IMR-90 (cell line): Measurements from ENCODE around the gene TEX14. TPM values are rescaled to one million over a fixed set of nuclear protein-coding genes. Genes with fewer than 3 reads are reported as not detected.

Experiments used
- ATAC-seq: fragments of 200-7000 bp; cut with Tn5 transposase; 2 replicates; pipeline ENCODE4 v1.9.1; 2020; ENCODE audit warnings: low read depth, mild to moderate bottlenecking, moderate library complexity
- BruUV-seq: library from RNA; stranded (reverse); fragments of 400-500 nt; replicated peaks from 2 replicates; lab custom pipeline; 2021; lab: Mats Ljungman, UMichigan
- CTCF ChIA-PET: fragments of 300-600 bp; formaldehyde crosslinking; extraction: SDS; loops from one replicate; lab custom pipeline; 2021; ENCODE audit warnings: antibody characterized with exemption; lab: Yijun Ruan, JAX
- POLR2A ChIA-PET: fragments of 300-600 bp; sonication (Branson Sonifier 250); formaldehyde crosslinking; loops from one replicate; lab custom pipeline; 2022; ENCODE audit warnings: antibody characterized with exemption; ENCODE audit not compliant: unreplicated experiment; lab: Charles Lee
- DNase-seq: peaks from one replicate; pipeline ENCODE4 v3.0.0; 2013
- H2AFZ ChIP-seq: replicated peaks from 2 replicates; pipeline ENCODE3; 2013; ENCODE audit warnings: low read length, mild to moderate bottlenecking; ENCODE audit not compliant: poor library complexity
- H2AK5ac ChIP-seq: 2 replicates; pipeline ENCODE4 v1.6.1; 2013; ENCODE audit warnings: low read depth, low read length, inconsistent platforms
- H2AK9ac ChIP-seq: replicated peaks from 2 replicates; pipeline ENCODE3; 2013; ENCODE audit warnings: mild to moderate bottlenecking, low read depth, low read length, moderate library complexity; ENCODE audit not compliant: poor library complexity
- H2BK120ac ChIP-seq: 2 replicates; pipeline ENCODE4 v1.6.1; 2013; ENCODE audit warnings: low read depth, low read length, inconsistent platforms
- H2BK15ac ChIP-seq: 3 replicates; pipeline ENCODE4 v1.6.1; 2013; ENCODE audit warnings: low read depth, low read length, inconsistent platforms
- H2BK20ac ChIP-seq: 2 replicates; pipeline ENCODE4 v1.6.1; 2013; ENCODE audit warnings: low read depth, mild to moderate bottlenecking, inconsistent platforms, low read length, moderate library complexity
- H2BK5ac ChIP-seq: 2 replicates; pipeline ENCODE4 v1.6.1; 2013; ENCODE audit warnings: mild to moderate bottlenecking, low read depth, low read length, inconsistent platforms; ENCODE audit not compliant: poor library complexity, severe bottlenecking
- H3K14ac ChIP-seq: replicated peaks from 2 replicates; pipeline ENCODE4 v1.6.1; 2013; ENCODE audit warnings: low read depth, low read length, inconsistent platforms
- H3K18ac ChIP-seq: 2 replicates; pipeline ENCODE4 v1.6.1; 2013; ENCODE audit warnings: low read depth, low read length, control low read depth
- H3K23ac ChIP-seq: 2 replicates; pipeline ENCODE4 v1.6.1; 2013; ENCODE audit warnings: low read depth, low read length, inconsistent platforms
- H3K27ac ChIP-seq: 2 replicates; pipeline ENCODE4 v1.5.1; 2013; ENCODE audit warnings: mild to moderate bottlenecking, control low read depth, low read length; ENCODE audit not compliant: insufficient read depth
- H3K27me3 ChIP-seq: 2 replicates; pipeline ENCODE4 v1.6.1; 2013; ENCODE audit warnings: low read length; ENCODE audit not compliant: control insufficient read depth, insufficient read depth
- H3K36me3 ChIP-seq: 2 replicates; pipeline ENCODE4 v1.6.1; 2013; ENCODE audit warnings: low read length, mixed read lengths; ENCODE audit not compliant: control insufficient read depth, insufficient read depth
- H3K4ac ChIP-seq: 2 replicates; pipeline ENCODE4 v1.6.1; 2013; ENCODE audit warnings: low read depth, low read length, inconsistent platforms
- H3K4me1 ChIP-seq: 2 replicates; pipeline ENCODE4 v1.6.1; 2013; ENCODE audit warnings: low read length, mixed read lengths; ENCODE audit not compliant: control insufficient read depth, insufficient read depth
- H3K4me2 ChIP-seq: 2 replicates; pipeline ENCODE4 v1.6.1; 2013; ENCODE audit warnings: low read depth, mild to moderate bottlenecking, control low read depth, low read length, moderate library complexity
- H3K4me3 ChIP-seq: 2 replicates; pipeline ENCODE4 v1.5.1; 2013; ENCODE audit warnings: low read depth, mild to moderate bottlenecking, control low read depth, low read length, moderate library complexity; ENCODE audit not compliant: insufficient read depth
- H3K56ac ChIP-seq: 2 replicates; pipeline ENCODE4 v1.6.1; 2013; ENCODE audit warnings: low read length, inconsistent platforms; ENCODE audit not compliant: insufficient read depth; ENCODE audit errors: extremely low read depth
- H3K79me1 ChIP-seq, 2 experiments: 2 replicates each; pipeline ENCODE4 v1.6.1; 2013; ENCODE audit warnings: low read length in 2 of 2, inconsistent platforms in 1 of 2, low read depth in 1 of 2
- H3K9ac ChIP-seq: 2 replicates; pipeline ENCODE4 v1.6.1; 2013; ENCODE audit warnings: low read depth, low read length, control low read depth
- H3K9me1 ChIP-seq: 2 replicates; pipeline ENCODE4 v1.6.1; 2013; ENCODE audit warnings: low read length, inconsistent platforms; ENCODE audit not compliant: insufficient read depth
- H3K9me3 ChIP-seq: 2 replicates; pipeline ENCODE4 v1.6.1; 2013; ENCODE audit warnings: low read length; ENCODE audit not compliant: control insufficient read depth, insufficient read depth
- H4K20me1 ChIP-seq: 2 replicates; pipeline ENCODE4 v1.6.1; 2013; ENCODE audit warnings: low read length, inconsistent platforms; ENCODE audit not compliant: insufficient read depth
- H4K5ac ChIP-seq: 2 replicates; pipeline ENCODE4 v1.6.1; 2013; ENCODE audit warnings: mild to moderate bottlenecking, low read depth, low read length, control low read depth
- H4K8ac ChIP-seq, 2 experiments: 2 replicates each; pipeline ENCODE4 v1.6.1; 2013; ENCODE audit warnings: low read depth in 2 of 2, low read length in 2 of 2, control low read depth in 1 of 2, inconsistent platforms in 1 of 2
- H4K91ac ChIP-seq: 2 replicates; pipeline ENCODE4 v1.6.1; 2013; ENCODE audit warnings: low read depth, low read length, inconsistent platforms; ENCODE audit not compliant: insufficient read depth
- BHLHE40 ChIP-seq: fragments of 150-350 bp; IDR thresholded peaks from 2 replicates; pipeline ENCODE4 v1.6.1; 2016; ENCODE audit warnings: mild to moderate bottlenecking, low read depth, low read length
- CEBPB ChIP-seq: IDR thresholded peaks from 2 replicates; pipeline ENCODE4 v1.6.1; 2012; ENCODE audit warnings: low read depth, low read length, improper control_type of control experiment
- CHD1 ChIP-seq: IDR thresholded peaks from 2 replicates; pipeline ENCODE4 v1.6.1; 2012; ENCODE audit warnings: low read depth, low read length, improper control_type of control experiment
- FOS ChIP-seq: fragments of 150-350 bp; IDR thresholded peaks from 2 replicates; pipeline ENCODE4 v1.6.1; 2016; ENCODE audit warnings: low read depth, low read length
- MAFK ChIP-seq: IDR thresholded peaks from 2 replicates; pipeline ENCODE4 v1.6.1; 2012; ENCODE audit warnings: low read depth, low read length, improper control_type of control experiment
- MAZ ChIP-seq: IDR thresholded peaks from 2 replicates; pipeline ENCODE4 v1.6.1; 2012; ENCODE audit warnings: low read depth, mild to moderate bottlenecking, low read length, improper control_type of control experiment, moderate library complexity, borderline replicate concordance
- MXI1 ChIP-seq: IDR thresholded peaks from 2 replicates; pipeline ENCODE4 v1.6.1; 2012; ENCODE audit warnings: low read depth, mild to moderate bottlenecking, low read length, moderate library complexity, borderline replicate concordance
- NFE2L2 ChIP-seq: fragments of 150-350 bp; IDR thresholded peaks from 2 replicates; pipeline ENCODE4 v1.6.1; 2016; ENCODE audit warnings: low read depth, mild to moderate bottlenecking, low read length
- POLR2A ChIP-seq: IDR thresholded peaks from 2 replicates; pipeline ENCODE4 v1.6.1; 2012; ENCODE audit warnings: mild to moderate bottlenecking, low read depth, low read length
- RAD21 ChIP-seq: IDR thresholded peaks from 2 replicates; pipeline ENCODE4 v1.6.1; 2012; ENCODE audit warnings: low read length, improper control_type of control experiment
- RCOR1 ChIP-seq: IDR thresholded peaks from 2 replicates; pipeline ENCODE4 v1.6.1; 2012; ENCODE audit warnings: mild to moderate bottlenecking, low read length, improper control_type of control experiment; ENCODE audit not compliant: insufficient replicate concordance
- RFX5 ChIP-seq: IDR thresholded peaks from 2 replicates; pipeline ENCODE4 v1.8.0; 2012; ENCODE audit warnings: low read depth, mild to moderate bottlenecking, low read length, moderate library complexity
- SMC3 ChIP-seq: fragments of 150-350 bp; IDR thresholded peaks from 2 replicates; pipeline ENCODE4 v1.6.1; 2016; ENCODE audit warnings: low read depth, mild to moderate bottlenecking, antibody characterized with exemption, low read length, moderate library complexity
- WGBS, 2 experiments: methylation state at CpG; one replicate each; pipeline versions ENCODE4 v1.1.5 to v1.1.7; 2013; ENCODE audit warnings: missing lambda C conversion rate in 2 of 2; ENCODE audit not compliant: insufficient read length in 1 of 2; ENCODE audit errors: extremely low coverage in 2 of 2; 5-methylcytosine and 5-hydroxymethylcytosine counted together
- dilution Hi-C: fragments of 300-500 bp; cut with HindIII; formaldehyde crosslinking; loops from one replicate; pipeline ENCODE4 v1.14.3; 2018; ENCODE audit warnings: low sequenced_read_pairs; ENCODE audit not compliant: unreplicated experiment
- in situ Hi-C: fragments of 300-500 bp; cut with MboI; formaldehyde crosslinking; loops from 3 replicates; pipeline ENCODE4 v1.14.3; 2019; ENCODE audit warnings: low sequenced_read_pairs, inconsistent platforms, mixed read lengths
- intact Hi-C: fragments of 100-400 bp; cut with micrococcal nuclease; formaldehyde crosslinking; loops from 2 replicates; pipeline ENCODE4 v1.10.0; 2022
- polyA plus RNA-seq, 3 experiments: library from polyadenylated mRNA; depleted of rRNA; stranded (reverse); fragments of >200 nt; gene quantifications; 2 replicates each; pipeline ENCODE4 v1.2.3, GENCODE V29; 2012; ENCODE audit warnings: low replicate concordance in 1 of 3
- total RNA-seq: library from RNA; depleted of rRNA; stranded (reverse); fragments of >200 nt; gene quantifications from 2 replicates; pipeline ENCODE4 v1.2.3, GENCODE V29; 2012
- TF ChIP-seq, protein P1 (sequence below): fragments of 150-350 bp; IDR thresholded peaks from 2 replicates; pipeline ENCODE4 v1.6.1; 2017; ENCODE audit warnings: mild to moderate bottlenecking, antibody characterized with exemption, low read length, low read depth
- TF ChIP-seq, protein P2 (sequence below): fragments of 150-350 bp; IDR thresholded peaks from 2 replicates; pipeline ENCODE4 v1.6.1; 2016; ENCODE audit warnings: low read depth, mild to moderate bottlenecking, low read length, moderate library complexity, borderline replicate concordance
- TF ChIP-seq, protein P3 (sequence below): conservative IDR thresholded peaks from 2 replicates; pipeline ENCODE4 v1.5.1; 2012; ENCODE audit warnings: mild to moderate bottlenecking, low read depth, low read length, improper control_type of control experiment

The TEX14 gene
- total and polyA plus RNA-seq, 2 of the 4 experiments (the other 2 are of a cell fraction), result not detected

DNA sequence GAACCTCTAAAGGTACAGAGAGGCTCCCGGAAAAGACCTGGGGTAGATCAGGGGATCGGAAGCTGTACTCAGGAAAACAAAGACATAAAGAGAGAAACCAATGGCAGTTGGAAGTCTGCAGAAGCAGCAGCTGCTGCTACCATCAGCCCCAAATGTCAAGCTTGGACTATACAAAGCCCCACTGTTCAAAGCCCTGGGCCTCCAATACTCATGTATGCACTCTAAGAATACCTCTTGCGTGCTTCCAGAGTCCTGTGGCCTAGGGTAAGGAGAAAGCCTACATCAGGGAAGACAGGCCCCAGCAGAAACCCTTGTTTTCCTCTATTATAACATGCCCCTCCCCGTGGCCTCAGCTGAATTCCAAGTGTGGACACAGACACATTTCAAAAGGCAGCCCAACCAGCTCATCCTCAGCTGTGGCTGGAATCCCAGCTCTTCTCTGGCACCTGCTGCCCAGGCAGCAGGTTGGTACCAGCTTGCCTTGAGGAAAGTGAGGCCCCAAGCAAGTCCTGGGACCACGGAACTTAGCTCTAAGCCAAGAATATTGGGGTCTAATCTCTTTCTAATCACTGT is 158.1 kb downstream of the TEX14 start:
- Histone ChIP-seq H3K27me3 (peaks cover 14% of the 10 kb centered on the region), H3K4me1 (peaks cover 5% of the 10 kb centered on the region; the same call in 1 of the 2 replicates), H3K36me3 (no peaks in the 10 kb centered on the region), H3K79me1 (no peaks in the 10 kb centered on the region), H3K9me3 (no peaks in the 10 kb centered on the region), H3K27ac (no peak overlapping the region), H3K14ac (no peak overlapping the region), H3K56ac (no peak overlapping the region), H3K18ac (no peak overlapping the region), H2BK5ac (no peak overlapping the region), H3K4me2 (no peak overlapping the region), H2AK9ac (no peak overlapping the region), H2AFZ (no peak overlapping the region), H2AK5ac (no peak overlapping the region), H4K20me1 (no peaks in the 10 kb centered on the region), H3K23ac (no peak overlapping the region), H2BK20ac (no peak overlapping the region), H3K4ac (no peak overlapping the region), H4K5ac (no peak overlapping the region), H3K9ac (no peak overlapping the region), H4K91ac (no peak overlapping the region), H2BK15ac (no peak overlapping the region), H3K9me1 (peaks cover 6% of the 10 kb centered on the region; the same call in 1 of the 2 replicates), H3K4me3 (no peak overlapping the region), H2BK120ac (no peak overlapping the region), H4K8ac (no peak overlapping the region)
- DNase-seq, result no peak
- ChIA-PET POLR2A (no interaction called here), CTCF (interaction anchor here (0.8 kb wide), 1 partner anchor 15 kb away, joined by 3 read pairs; no protein-coding TSS in a partner anchor)
- intact Hi-C loops (no loop called here), dilution Hi-C loops (no loop called here), in situ Hi-C loops (no loop called here)
- no peak for ATAC-seq
- TF ChIP-seq, protein P1, sequence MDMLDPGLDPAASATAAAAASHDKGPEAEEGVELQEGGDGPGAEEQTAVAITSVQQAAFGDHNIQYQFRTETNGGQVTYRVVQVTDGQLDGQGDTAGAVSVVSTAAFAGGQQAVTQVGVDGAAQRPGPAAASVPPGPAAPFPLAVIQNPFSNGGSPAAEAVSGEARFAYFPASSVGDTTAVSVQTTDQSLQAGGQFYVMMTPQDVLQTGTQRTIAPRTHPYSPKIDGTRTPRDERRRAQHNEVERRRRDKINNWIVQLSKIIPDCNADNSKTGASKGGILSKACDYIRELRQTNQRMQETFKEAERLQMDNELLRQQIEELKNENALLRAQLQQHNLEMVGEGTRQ, result no peak
- TF ChIP-seq RFX5 (no peak), CEBPB (no peak), BHLHE40 (no peak), SMC3 (no peak), NFE2L2 (no peak), RAD21 (no peak), FOS (no peak), MAZ (no peak), RCOR1 (no peak), CHD1 (no peak), POLR2A (no peak), MAFK (no peak), MXI1 (no peak)
- TF ChIP-seq, protein P2, sequence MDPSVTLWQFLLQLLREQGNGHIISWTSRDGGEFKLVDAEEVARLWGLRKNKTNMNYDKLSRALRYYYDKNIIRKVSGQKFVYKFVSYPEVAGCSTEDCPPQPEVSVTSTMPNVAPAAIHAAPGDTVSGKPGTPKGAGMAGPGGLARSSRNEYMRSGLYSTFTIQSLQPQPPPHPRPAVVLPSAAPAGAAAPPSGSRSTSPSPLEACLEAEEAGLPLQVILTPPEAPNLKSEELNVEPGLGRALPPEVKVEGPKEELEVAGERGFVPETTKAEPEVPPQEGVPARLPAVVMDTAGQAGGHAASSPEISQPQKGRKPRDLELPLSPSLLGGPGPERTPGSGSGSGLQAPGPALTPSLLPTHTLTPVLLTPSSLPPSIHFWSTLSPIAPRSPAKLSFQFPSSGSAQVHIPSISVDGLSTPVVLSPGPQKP, result no peak
- TF ChIP-seq, protein P3, sequence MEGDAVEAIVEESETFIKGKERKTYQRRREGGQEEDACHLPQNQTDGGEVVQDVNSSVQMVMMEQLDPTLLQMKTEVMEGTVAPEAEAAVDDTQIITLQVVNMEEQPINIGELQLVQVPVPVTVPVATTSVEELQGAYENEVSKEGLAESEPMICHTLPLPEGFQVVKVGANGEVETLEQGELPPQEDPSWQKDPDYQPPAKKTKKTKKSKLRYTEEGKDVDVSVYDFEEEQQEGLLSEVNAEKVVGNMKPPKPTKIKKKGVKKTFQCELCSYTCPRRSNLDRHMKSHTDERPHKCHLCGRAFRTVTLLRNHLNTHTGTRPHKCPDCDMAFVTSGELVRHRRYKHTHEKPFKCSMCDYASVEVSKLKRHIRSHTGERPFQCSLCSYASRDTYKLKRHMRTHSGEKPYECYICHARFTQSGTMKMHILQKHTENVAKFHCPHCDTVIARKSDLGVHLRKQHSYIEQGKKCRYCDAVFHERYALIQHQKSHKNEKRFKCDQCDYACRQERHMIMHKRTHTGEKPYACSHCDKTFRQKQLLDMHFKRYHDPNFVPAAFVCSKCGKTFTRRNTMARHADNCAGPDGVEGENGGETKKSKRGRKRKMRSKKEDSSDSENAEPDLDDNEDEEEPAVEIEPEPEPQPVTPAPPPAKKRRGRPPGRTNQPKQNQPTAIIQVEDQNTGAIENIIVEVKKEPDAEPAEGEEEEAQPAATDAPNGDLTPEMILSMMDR, result no peak
- 100% methylated on average over 1 of the region's 5 CpGs; no CpG with 5 or more reads in 1 of the 2 experiments for WGBS, 2 experiments
- no TSS peak for BruUV-seq
